ENCODE results near the gene RREB1. TPM values are rescaled to one million over a fixed set of nuclear protein-coding genes. Genes with fewer than 3 reads are reported as not detected.

RREB1 gene
- total and polyA plus RNA-seq, 2 of the 4 experiments (the other 2 are of a cell fraction): 8.4 to 14.5 TPM

DNA sequence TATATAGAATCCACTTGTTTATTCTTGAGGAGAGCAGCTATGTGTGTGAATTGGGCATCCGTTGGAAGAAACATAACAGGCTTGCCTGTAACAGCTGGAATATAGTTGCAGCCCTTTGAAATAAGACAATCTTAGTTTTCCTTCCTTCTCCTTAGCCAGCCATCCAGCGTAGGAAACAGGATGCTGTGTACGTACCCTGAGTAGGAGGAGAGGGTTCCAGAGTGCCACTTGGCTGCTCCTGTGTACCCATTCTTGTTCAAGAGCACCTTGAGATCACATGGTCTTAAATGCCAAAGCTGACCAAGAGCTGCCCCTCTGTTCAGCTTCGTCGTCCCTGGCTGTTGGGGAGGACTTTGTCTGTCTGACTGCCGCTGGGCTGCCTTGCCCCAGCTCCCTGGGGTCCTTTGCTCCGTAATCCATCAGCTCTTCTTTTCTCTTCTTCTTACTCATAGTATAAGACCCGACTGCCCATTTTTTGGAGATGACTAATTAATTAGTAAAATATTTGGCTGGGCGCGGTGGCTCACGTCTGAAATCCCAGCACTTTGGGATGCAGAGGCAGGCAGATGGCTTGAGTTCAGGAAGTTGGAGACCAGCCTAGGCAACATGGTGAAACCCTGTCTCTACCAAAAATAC lies 49.0 kb downstream of the RREB1 start:
- Histone ChIP-seq H2BK15ac (ENCODE audit: low read depth, low read length) (peak overlapping the region; percentile 52; the same call in 2 of the 3 replicates), H4K8ac (ENCODE audit: low read depth in 2 of 2, low read length in 2 of 2) (peak overlapping the region; percentile 55 to 92), H3K79me1 (ENCODE audit: low read depth in 1 of 2, low read length in 2 of 2) (peaks cover 32 to 87% of the 10 kb centered on the region in 2 experiments), H2AK5ac (ENCODE audit: low read depth, low read length) (peak overlapping the region; percentile 98), H3K9me1 (ENCODE audit: insufficient read depth, low read length) (peaks cover 42% of the 10 kb centered on the region), H2AFZ (replicated peaks; ENCODE audit: low read length, poor library complexity) (peak overlapping the region; percentile 44), H3K4me3 (ENCODE audit: insufficient read depth, low read depth, low read length) (no peak overlapping the region), H3K23ac (ENCODE audit: low read depth, low read length) (peak overlapping the region; percentile 93), H4K20me1 (ENCODE audit: insufficient read depth, low read length) (peaks cover 50% of the 10 kb centered on the region), H3K4me2 (ENCODE audit: low read depth, low read length) (peak overlapping the region; percentile 73), H2AK9ac (replicated peaks; ENCODE audit: low read depth, low read length, poor library complexity) (peak overlapping the region; percentile 78), H3K9me3 (ENCODE audit: control insufficient read depth, insufficient read depth, low read length) (no peaks in the 10 kb centered on the region), H3K4ac (ENCODE audit: low read depth, low read length) (peak overlapping the region; percentile 94), H3K4me1 (ENCODE audit: control insufficient read depth, insufficient read depth, low read length) (peaks cover 19% of the 10 kb centered on the region), H2BK20ac (ENCODE audit: low read depth, low read length) (peak overlapping the region; percentile 91), H3K14ac (replicated peaks; ENCODE audit: low read depth, low read length) (peak overlapping the region; percentile 90), H3K9ac (ENCODE audit: low read depth, low read length) (peak overlapping the region; percentile 22), H3K36me3 (ENCODE audit: control insufficient read depth, insufficient read depth, low read length) (no peaks in the 10 kb centered on the region), H2BK5ac (ENCODE audit: low read depth, low read length, poor library complexity, severe bottlenecking) (peak overlapping the region; percentile 31), H3K27ac (ENCODE audit: insufficient read depth, low read length) (peak overlapping the region; percentile 78), H4K91ac (ENCODE audit: insufficient read depth, low read depth, low read length) (peak overlapping the region; percentile 97), H2BK120ac (ENCODE audit: low read depth, low read length) (peak overlapping the region; percentile 92), H3K56ac (ENCODE audit: extremely low read depth, insufficient read depth, low read length) (peak overlapping the region; percentile 85), H3K27me3 (ENCODE audit: control insufficient read depth, insufficient read depth, low read length) (no peaks in the 10 kb centered on the region), H3K18ac (ENCODE audit: low read depth, low read length) (peak overlapping the region; percentile 34; the same call in 1 of the 2 replicates), H4K5ac (ENCODE audit: low read depth, low read length) (peak overlapping the region; percentile 31)
- in situ Hi-C loops (cut with MboI; ENCODE audit: low sequenced_read_pairs) (no loop called here), dilution Hi-C loops (cut with HindIII; ENCODE audit: low sequenced_read_pairs, unreplicated experiment) (no loop called here), intact Hi-C loops (cut with micrococcal nuclease) (no loop called here)
- ATAC-seq (ENCODE audit: low read depth): peak; percentile 63
- WGBS, 2 experiments (ENCODE audit: extremely low coverage in 2 of 2, insufficient read length in 1 of 2): no CpG with 5 or more reads among the region's 11 CpGs
- ChIA-PET CTCF (no interaction called here), POLR2A (ENCODE audit: unreplicated experiment) (interaction anchor here (0.6 to 0.9 kb wide), 2 partner anchors 10 to 17 kb away, joined by 3 to 5 read pairs; no protein-coding TSS in a partner anchor)
- DNase-seq: peak; percentile 75
- BruUV-seq (replicated peaks): no TSS peak
- no peak for TF ChIP-seq CEBPB (IDR thresholded peaks at IDR 0.05; ENCODE audit: low read depth, low read length)
- no peak for TF ChIP-seq MAZ (IDR thresholded peaks at IDR 0.05; ENCODE audit: borderline replicate concordance, low read depth, low read length)
- TF ChIP-seq BHLHE40 (IDR thresholded peaks at IDR 0.05; ENCODE audit: low read depth, low read length): no peak
- no peak for TF ChIP-seq SMC3 (IDR thresholded peaks at IDR 0.05; ENCODE audit: low read depth, low read length)
- TF ChIP-seq MAFK (IDR thresholded peaks at IDR 0.05; ENCODE audit: low read depth, low read length): no peak
- TF ChIP-seq, protein P1, sequence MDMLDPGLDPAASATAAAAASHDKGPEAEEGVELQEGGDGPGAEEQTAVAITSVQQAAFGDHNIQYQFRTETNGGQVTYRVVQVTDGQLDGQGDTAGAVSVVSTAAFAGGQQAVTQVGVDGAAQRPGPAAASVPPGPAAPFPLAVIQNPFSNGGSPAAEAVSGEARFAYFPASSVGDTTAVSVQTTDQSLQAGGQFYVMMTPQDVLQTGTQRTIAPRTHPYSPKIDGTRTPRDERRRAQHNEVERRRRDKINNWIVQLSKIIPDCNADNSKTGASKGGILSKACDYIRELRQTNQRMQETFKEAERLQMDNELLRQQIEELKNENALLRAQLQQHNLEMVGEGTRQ (IDR thresholded peaks at IDR 0.05; ENCODE audit: low read depth, low read length): no peak
- TF ChIP-seq NFE2L2 (IDR thresholded peaks at IDR 0.05; ENCODE audit: low read depth, low read length): no peak
- no peak for TF ChIP-seq POLR2A (IDR thresholded peaks at IDR 0.05; ENCODE audit: low read depth, low read length)
- TF ChIP-seq RCOR1 (IDR thresholded peaks at IDR 0.05; ENCODE audit: insufficient replicate concordance, low read length): no peak
- TF ChIP-seq, protein P2, sequence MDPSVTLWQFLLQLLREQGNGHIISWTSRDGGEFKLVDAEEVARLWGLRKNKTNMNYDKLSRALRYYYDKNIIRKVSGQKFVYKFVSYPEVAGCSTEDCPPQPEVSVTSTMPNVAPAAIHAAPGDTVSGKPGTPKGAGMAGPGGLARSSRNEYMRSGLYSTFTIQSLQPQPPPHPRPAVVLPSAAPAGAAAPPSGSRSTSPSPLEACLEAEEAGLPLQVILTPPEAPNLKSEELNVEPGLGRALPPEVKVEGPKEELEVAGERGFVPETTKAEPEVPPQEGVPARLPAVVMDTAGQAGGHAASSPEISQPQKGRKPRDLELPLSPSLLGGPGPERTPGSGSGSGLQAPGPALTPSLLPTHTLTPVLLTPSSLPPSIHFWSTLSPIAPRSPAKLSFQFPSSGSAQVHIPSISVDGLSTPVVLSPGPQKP (IDR thresholded peaks at IDR 0.05; ENCODE audit: borderline replicate concordance, low read depth, low read length): no peak
- TF ChIP-seq RFX5 (IDR thresholded peaks at IDR 0.05; ENCODE audit: low read depth, low read length): no peak
